ENCODE measurements around the gene MLST8. TPM values are rescaled to one million over a fixed set of nuclear protein-coding genes. Genes with fewer than 3 reads are reported as not detected.

The MLST8 gene
- total and polyA plus RNA-seq, 2 of the 8 experiments (the other 6 are each of a cell fraction or from before 2014, with no cell fraction given), result 67.6 to 321 TPM

GRCh38 chr16:2194166-2194834 is 11.0 kb upstream of the MLST8 start (continued):
- TF ChIP-seq CBX5 (IDR thresholded peaks at IDR 0.05; ENCODE audit: low read depth, low read length) (no peak), SAP30 (IDR thresholded peaks at IDR 0.05; ENCODE audit: insufficient read depth, insufficient replicate concordance, low read length) (no peak), RAD21 (IDR thresholded peaks at IDR 0.05 in 1 of 2, conservative IDR thresholded peaks at IDR 0.05 in 1 of 2; ENCODE audit: low read depth in 2 of 2, low read length in 2 of 2) (no peak), SIN3A (conservative IDR thresholded peaks at IDR 0.05 in 1 of 2, IDR thresholded peaks at IDR 0.05 in 1 of 2; ENCODE audit: low read depth in 1 of 2, low read length in 2 of 2) (no peak), BCL11A (IDR thresholded peaks at IDR 0.05; ENCODE audit: low read depth in 2 of 2, low read length in 2 of 2) (no peak)
- TF ChIP-seq, protein P1, sequence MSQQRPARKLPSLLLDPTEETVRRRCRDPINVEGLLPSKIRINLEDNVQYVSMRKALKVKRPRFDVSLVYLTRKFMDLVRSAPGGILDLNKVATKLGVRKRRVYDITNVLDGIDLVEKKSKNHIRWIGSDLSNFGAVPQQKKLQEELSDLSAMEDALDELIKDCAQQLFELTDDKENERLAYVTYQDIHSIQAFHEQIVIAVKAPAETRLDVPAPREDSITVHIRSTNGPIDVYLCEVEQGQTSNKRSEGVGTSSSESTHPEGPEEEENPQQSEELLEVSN (IDR thresholded peaks at IDR 0.05), result no peak

All from H1 (cell line).